SK-N-SH (cell line): ENCODE results near the gene CNBD2.

Experiments
- CTCF ChIP-seq: fragments of 200-600 bp; sonication (generic); IDR thresholded peaks from 2 replicates; pipeline ENCODE4 v1.6.1; 2017; ENCODE audit warnings: antibody characterized with exemption, mild to moderate bottlenecking, moderate library complexity
- EZH2phosphoT487 ChIP-seq: fragments of 200-600 bp; sonication (generic); IDR thresholded peaks from 2 replicates; pipeline ENCODE4 v1.6.1; 2017; ENCODE audit warnings: low read depth, mixed run types, mild to moderate bottlenecking, antibody characterized with exemption, moderate library complexity, borderline replicate concordance
- GABPA ChIP-seq: IDR thresholded peaks from 2 replicates; pipeline ENCODE4 v1.4.0; 2012; ENCODE audit warnings: low read depth, mild to moderate bottlenecking
- RAD21 ChIP-seq: IDR thresholded peaks from 2 replicates; pipeline ENCODE4 v1.6.1; 2012; ENCODE audit warnings: mild to moderate bottlenecking, low read length
- SMC3 ChIP-seq: IDR thresholded peaks from 2 replicates; pipeline ENCODE4 v1.6.1; 2012; ENCODE audit warnings: low read depth, low read length, improper control_type of control experiment

DNA sequence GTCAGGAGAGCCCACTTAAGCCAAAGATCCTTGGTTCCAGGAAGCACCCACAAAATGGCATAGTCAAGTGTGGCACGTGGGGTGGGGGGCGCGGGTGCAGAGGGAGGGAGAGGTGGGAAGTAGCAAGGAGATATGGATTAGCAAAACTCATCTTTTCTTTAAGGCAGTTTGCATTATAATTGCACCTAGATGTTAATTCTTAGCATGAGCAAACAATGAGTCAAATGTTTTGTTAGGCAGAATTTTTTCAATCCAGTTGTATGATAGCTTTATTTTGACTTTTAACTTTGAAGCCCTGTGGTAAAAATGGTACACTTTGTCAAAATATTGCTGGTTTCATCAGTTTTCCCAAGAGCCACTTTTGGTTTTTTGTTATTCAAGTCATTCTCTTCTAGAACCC is 29.1 kb upstream of the CNBD2 start:
- TF ChIP-seq CTCF, result no peak
- TF ChIP-seq GABPA, result no peak
- TF ChIP-seq EZH2phosphoT487, result no peak
- TF ChIP-seq RAD21, result no peak
- no peak for TF ChIP-seq SMC3
